GM12891 (cell line): Measurements from ENCODE around the gene GATAD2B.

Experiments used
- DNase-seq: peaks from one replicate; pipeline ENCODE4 v3.0.0; 2011; ENCODE audit warnings: low spot score; ENCODE audit not compliant: insufficient read length
- FAIRE-seq: peaks from 2 replicates; lab custom pipeline; 2011; peaks lifted over from hg19 to GRCh38; lab: Jason Lieb, UNC
- PAX5 ChIP-seq: IDR thresholded peaks from 2 replicates; pipeline ENCODE4 v1.6.1; 2011; ENCODE audit warnings: low read length, moderate library complexity, mild to moderate bottlenecking; ENCODE audit not compliant: insufficient read depth, severe bottlenecking
- POLR2A ChIP-seq: IDR thresholded peaks from 2 replicates; pipeline ENCODE4 v1.6.1; 2011; ENCODE audit warnings: low read depth, low read length, control low read depth
- POLR2AphosphoS5 ChIP-seq: IDR thresholded peaks from 2 replicates; pipeline ENCODE4 v1.6.1; 2011; ENCODE audit warnings: low read depth, low read length, control low read depth
- POU2F2 ChIP-seq: IDR thresholded peaks from 2 replicates; pipeline ENCODE4 v1.6.1; 2011; ENCODE audit warnings: low read depth, mild to moderate bottlenecking, control low read depth, low read length, moderate library complexity
- SPI1 ChIP-seq: IDR thresholded peaks from 2 replicates; pipeline ENCODE4 v1.6.1; 2011; ENCODE audit warnings: low read depth, low read length, control low read depth
- TAF1 ChIP-seq: IDR thresholded peaks from 2 replicates; pipeline ENCODE4 v1.6.1; 2011; ENCODE audit warnings: low read depth, low read length, control low read depth

The GATAD2B gene

DNA sequence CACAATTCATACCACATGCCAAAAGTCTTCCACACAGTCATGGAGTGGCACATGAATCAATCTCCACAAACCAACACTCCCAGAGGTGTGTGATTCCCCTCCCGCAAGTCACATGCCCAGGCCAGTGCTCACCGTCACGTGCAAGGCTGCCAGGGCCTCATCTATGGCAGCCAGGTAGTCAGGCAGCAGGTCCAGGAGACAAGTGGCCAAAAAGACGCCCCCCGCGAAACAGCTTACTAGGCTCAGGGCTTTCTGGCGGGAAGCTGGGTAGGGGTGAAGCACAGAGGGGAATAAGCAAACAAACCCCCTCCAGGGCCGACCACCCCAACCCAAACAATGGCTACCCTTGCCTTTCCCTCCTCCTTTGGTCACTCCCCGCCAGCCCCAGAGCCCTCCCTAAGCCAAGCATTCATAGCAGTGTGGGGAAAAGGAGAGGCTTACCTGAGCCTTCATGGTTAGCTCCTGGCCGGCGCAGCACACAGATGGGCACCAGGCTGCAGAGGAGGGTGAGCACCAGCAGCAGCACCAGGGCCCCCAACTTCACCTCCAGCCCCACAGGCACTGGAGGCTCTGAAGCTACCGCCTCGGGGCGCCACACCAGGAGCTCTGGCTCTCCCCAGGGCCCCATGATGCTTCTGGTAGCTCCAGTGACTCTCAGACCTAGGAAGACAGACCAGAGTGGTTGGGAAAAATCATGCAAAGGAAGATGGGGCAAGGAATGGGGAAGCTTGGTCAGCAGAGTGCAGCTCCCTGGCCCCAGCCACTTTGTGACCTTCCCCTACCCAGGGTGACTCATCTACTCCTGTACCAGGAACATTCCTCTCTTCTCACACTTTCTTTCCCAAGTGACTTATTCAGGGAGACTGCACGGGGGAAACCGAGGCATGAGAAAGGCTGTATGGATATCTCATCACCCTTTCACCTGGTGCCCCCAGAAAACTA, 39.6 kb upstream of the GATAD2B start:
- no peak for DNase-seq
- no peak for TF ChIP-seq POLR2AphosphoS5
- no peak for TF ChIP-seq POU2F2
- no peak for TF ChIP-seq POLR2A
- TF ChIP-seq SPI1 = no peak
- no peak for TF ChIP-seq TAF1
- TF ChIP-seq PAX5 = no peak
- FAIRE-seq = no peak

DNA sequence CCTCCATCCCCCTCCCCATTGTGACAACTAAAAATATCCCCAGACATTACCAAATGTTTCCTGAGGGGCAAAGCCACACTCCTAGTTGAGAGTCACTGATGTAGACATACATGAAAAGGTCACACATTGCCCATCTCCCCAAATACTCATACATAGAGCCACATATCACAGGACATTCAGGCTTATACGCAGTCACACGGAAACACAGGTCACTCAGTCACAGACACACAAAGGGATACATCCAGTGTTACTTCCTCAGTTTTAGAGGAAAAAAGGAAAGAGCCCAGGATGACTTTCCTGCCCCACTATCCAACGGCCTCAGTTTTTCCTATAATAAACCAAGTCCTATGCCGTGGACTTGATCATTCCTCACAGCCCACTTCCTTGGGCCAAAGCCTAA, 38.6 kb upstream of the GATAD2B start:
- no peak for FAIRE-seq
- TF ChIP-seq PAX5 = no peak
- no peak for TF ChIP-seq POLR2AphosphoS5
- TF ChIP-seq TAF1 = no peak
- TF ChIP-seq POLR2A = no peak
- TF ChIP-seq SPI1 = no peak
- TF ChIP-seq POU2F2 = no peak
- no peak for DNase-seq

DNA sequence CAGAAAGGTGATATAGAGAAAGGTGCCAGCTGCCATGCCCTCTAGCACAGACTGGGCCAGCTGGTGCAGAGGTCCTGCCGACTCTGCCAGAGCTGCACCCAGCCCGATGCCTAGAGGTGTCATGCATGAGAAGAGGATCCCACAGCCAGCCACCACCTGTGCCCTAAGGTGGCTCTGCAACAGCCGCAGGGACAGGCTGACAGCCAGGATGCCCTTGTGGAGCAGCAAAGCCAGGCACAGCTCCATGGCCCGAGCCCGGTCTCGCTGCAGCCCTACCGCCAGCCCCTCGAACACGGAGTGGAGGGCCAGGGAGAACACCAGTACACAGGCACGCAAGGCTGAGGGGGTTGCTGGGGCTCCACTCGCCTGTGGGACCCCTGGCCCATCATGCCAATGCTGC, 37.4 kb upstream of the GATAD2B start:
- no peak for TF ChIP-seq SPI1
- TF ChIP-seq POLR2AphosphoS5 = no peak
- no peak for TF ChIP-seq TAF1
- no peak for TF ChIP-seq POLR2A
- no peak for TF ChIP-seq PAX5
- no peak for TF ChIP-seq POU2F2
- no peak for DNase-seq
- no peak for FAIRE-seq

DNA sequence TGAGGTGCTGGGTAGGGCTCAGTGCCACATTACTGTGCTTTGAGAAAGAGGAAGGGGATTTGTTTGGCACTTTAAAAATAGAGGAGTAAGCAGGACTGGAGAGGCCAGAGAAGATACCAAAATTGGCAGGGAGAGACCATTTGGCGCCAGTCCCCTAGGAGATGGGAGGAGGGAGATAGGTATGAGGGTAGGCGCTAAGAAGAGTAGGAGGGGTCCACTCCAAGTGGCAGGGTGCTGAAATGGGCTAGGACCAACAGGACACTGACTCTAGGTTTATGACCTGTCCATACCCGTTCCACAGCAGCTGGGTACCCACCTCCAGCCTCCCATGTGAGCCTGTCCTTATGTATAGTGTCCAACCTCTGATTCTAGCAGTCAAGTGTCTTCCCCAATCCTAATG, 36.7 kb upstream of the GATAD2B start:
- no peak for FAIRE-seq

DNA sequence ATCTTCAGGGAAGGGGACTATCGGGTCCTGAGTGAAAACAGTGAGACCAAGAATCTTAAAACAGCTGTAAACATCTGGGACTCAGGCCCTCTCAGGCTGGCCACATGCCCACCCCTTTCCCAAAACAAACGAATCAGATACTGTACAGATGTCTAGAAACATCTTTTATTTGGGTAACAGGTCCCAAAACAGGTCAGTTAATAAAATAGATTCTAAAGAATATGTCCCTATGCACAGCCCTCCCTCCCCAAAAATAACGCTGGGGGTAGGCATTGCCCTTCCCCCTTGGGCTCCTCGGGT, 36.1 kb upstream of the GATAD2B start:
- DNase-seq (no peak), FAIRE-seq (no peak)
- TF ChIP-seq POLR2AphosphoS5 (no peak), TAF1 (no peak), PAX5 (no peak), POU2F2 (no peak), POLR2A (no peak), SPI1 (no peak)

More for the DNA sequence above, 36.7 kb upstream of the GATAD2B start:
- no peak for DNase-seq
- TF ChIP-seq POU2F2 (no peak), POLR2A (no peak), PAX5 (no peak)

DNA sequence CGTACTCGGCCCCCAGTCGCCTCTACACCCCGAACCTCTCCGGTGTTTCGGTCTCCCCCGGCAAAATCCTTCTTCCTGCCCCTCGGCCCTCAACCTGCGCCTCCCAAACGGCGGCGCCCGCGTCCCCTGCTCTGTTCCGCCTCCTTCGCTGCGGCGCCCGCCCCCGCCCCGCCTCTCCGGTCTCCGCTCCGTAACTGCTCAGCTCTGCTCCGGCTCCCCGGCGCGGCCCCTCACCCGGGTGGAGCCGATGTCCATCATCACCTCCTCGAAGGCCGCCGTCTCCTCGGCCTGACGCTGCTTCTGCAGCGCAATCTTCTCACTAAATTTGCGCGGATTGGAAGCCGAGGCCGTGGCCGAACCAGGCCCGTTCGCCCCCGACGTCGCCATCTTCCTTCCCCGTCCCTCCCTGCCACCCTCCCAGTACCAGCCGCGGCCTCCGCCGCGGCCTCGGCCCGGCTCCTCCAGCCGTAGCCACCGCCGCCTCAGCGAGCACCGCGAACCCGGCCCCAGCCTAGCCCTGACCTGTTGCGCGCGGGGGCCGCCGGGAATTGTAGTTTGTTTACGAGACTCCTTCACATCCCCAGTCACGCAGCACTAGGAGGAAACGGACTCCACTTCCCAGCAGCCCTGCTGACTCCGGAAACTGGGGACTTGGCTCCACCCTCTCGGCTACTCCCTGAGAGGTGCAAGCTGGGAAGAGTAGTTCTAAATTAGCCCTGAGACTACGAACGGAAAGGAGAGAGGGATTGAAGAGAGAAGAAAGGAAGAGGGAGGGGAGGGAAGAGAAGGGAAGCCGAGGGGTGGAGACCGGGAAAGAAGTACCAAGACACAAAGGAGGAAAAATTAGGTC, 35.6 kb upstream of the GATAD2B start, which contains the start of gene CRTC2:
Gene CRTC2, minus strand, starts transcription at position 502 of the 850 bp plus-strand sequence. Its CDS starts 115 bp downstream, at position 387.
- TF ChIP-seq PAX5 (peak; percentile 19), TAF1 (0 out of 2 replicates have a peak, but pooled peaks have one; percentile 7), SPI1 (peak; percentile 27; the same call in 1 of the 2 replicates), POU2F2 (peak; percentile 74; the same call in 1 of the 2 replicates), POLR2AphosphoS5 (no peak; the same call in 1 of the 2 replicates), POLR2A (no peak)
- DNase-seq = peak; percentile 97
- no peak for FAIRE-seq

DNA sequence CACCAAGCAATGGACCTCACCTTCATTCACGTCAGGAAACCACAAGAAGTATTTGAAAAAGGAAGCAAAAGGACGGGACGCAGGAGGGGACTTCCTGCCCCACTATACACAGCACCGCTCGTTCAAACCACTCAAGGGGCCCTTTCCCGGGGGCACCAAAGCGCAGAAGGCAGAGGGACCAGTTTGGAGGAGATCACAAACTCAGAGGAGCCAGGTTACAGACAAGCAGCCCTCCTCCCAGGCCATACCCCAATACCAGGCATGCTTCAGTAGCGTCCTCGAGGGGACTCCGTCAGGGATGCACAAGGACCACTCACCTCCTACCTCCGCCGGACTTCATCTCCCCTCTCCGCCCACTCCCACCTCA, 35.0 kb upstream of the GATAD2B start:
- peak; percentile 85 for TF ChIP-seq POLR2A
- peak; percentile 68; the same call in 1 of the 2 replicates for TF ChIP-seq POLR2AphosphoS5
- TF ChIP-seq TAF1 = peak; percentile 48; the same call in 1 of the 2 replicates
- peak; percentile 52; the same call in 1 of the 2 replicates for TF ChIP-seq POU2F2
- TF ChIP-seq PAX5 = no peak
- TF ChIP-seq SPI1 = peak; percentile 44; the same call in 1 of the 2 replicates
- DNase-seq (no peak), FAIRE-seq (peak; percentile 95)

DNA sequence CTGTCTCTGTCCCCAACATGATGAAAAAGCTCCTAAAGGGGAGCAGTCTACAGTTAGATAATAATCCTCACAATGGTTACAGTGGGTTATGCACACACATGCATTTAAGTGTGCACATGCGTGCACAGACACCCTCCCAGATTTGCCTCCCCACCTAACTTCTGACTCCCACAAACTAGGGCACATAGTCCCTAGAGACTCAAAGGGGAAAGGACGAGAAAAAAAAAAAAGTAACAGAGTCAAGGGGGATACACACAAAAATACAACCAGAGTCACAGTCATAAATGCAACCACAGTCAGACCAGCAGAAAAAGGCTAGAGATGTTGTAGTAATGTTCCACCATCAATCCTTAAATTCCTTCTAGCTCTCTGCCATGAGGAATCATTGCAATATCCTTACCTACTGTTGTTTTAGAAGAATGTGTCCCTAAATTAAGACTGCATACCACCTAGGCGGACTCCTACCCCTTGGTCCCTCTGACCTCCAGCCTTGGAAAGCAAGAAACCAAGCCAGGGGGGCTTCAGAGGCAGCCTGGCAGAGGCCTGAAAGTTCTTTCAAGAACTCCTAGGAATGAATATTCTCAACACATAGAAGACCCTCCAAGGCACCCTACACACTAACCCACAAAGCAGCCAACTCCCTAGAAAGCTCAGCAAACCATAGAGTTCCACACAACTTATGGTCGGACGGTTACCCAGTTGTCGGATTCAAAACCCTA, 34.4 kb upstream of the GATAD2B start:
- DNase-seq (no peak), FAIRE-seq (peak; percentile 78)
- TF ChIP-seq POLR2A = no peak
- TF ChIP-seq POU2F2 = no peak
- no peak for TF ChIP-seq POLR2AphosphoS5
- no peak for TF ChIP-seq PAX5
- TF ChIP-seq SPI1 = no peak
- no peak for TF ChIP-seq TAF1

DNA sequence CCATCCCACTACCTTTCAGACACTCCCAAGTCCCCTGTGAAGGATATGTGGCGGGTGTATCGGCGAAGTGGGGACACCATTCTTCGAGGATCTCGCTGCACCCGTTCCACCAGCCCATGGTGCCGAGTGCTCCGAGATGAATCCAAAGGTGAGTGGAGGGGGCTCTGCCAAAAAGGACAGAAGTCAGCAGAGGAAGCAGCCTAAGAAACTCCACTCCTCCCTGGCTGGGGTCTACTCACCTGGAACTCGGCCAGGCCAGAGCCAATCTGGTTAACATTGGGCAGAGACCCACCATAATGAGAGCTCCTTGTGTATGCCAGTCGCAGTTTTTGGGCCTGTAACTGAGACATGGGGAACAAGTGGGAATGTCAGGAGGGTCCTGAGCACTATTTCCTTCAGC, 32.1 kb upstream of the GATAD2B start:
- DNase-seq (no peak), FAIRE-seq (no peak)
- TF ChIP-seq POLR2A (no peak), PAX5 (no peak), POLR2AphosphoS5 (no peak), SPI1 (no peak), POU2F2 (no peak), TAF1 (no peak)
